ENCODE results near the gene ALAS1.
A peak's percentile ranks its signal among the peaks of the same experiment; 100 is the strongest.
"Not testable (repeated sequence)": the region's sequence is repeated elsewhere in the genome, so short reads cannot be mapped to it uniquely, and the experiment has no call there.

The ALAS1 gene

DNA sequence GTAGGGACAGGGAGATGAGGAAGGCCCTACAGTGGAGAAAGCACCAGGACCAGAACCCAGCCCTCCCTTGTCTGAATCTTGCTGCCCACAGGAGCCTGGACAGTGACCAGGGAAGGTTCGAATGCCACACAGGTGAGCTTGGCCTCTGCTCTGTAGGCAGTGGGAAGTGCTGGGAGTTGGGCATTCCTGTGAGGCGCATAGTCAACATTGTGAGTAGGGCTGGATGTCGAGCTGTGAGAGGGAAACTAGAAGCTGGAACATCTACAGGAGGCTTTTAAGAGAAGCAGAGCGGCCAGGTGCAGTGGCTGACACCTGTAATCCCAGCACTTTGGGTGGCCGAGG is 20.3 kb upstream of the ALAS1 start:
- DNase-seq, result no peak

- not testable (repeated sequence) for DNase-seq
Measured at GRCh38 chr3:52178126-52178525, 19.8 kb upstream of the ALAS1 start.

DNA sequence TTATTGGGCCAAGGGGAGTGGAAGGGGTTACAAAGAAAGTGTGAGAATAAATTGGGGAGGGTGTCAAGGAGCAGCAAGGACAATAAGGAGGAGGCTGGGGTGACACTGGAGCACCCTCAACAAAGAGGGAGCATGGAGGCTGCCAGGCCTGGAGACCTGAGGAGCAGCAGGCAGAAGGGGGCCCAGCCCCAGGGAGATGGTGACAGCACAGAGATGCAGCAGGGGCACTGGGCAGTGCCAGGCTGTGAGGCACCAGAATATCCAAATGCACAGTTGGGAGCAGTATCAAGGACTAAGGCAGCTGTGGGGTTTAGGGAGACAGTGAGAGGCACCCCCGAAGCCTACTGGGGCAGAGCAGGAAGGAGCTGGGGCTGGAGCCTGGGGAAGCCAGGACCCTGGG is 19.4 kb upstream of the ALAS1 start:
- DNase-seq, result no peak

GRCh38 chr3:52181543-52181942 is 16.4 kb upstream of the ALAS1 start:
- DNase-seq, result peak; percentile 29

DNA sequence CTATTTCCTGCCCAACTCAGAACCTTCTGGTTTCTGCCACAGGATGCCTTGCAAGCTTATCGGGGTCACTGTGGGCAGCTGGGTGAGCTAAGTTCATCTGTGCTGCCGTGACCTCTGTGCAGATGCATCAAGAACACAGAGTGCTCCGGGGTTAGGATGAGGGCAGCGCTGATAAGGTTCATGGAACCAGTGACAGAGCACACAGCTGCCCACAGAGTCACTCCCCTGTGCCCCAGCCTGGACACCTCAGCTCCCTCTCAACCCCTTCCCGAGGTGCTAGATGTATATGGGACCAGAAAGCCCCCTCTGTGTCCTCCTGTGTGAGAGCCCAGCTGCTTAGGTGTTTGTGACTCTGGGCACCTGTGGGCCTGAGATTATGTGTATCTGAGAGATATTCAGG is 15.8 kb upstream of the ALAS1 start:
- DNase-seq, result no peak

DNA sequence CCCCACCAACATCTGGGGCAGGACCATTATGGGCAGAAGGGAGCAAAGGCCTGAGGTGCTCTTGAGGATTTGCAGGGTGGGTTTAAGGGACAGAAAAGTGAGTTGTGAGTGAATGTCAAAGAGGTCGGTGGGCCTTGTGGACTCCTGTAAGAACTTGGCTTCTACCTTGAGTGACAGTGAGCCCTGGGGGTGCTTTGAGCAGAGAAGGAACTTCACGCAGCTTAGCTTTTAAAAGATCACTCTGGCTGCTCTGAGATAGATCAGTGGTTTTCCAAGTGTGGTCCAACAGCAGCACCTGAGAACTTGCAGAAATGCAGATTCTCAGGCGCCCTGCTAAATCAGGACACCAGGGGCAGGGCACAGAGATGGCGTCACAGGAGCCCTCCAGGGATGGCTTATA is 15.3 kb upstream of the ALAS1 start:
- DNase-seq, result no peak

GRCh38 chr3:52183786-52184445 is 14.0 kb upstream of the ALAS1 start:
- no peak for DNase-seq

DNA sequence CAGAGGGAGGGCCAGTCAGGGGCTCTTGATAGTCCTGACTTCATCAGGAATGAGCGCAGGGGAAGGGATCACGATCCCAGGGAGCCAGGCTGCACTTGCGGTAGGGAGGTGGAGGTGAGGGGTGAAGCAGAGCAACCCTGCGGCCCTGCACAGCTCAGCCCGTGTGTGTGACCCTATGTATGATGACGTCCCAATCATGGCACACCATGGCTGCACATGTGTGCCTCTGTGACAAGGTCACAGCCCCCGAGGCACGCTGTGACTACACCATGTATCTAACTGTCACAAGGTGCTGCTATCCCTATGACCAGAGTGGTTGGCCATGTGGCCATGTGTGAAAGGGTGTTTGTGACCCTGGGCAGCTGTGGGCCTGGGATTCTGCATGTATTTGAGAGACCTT is 13.3 kb upstream of the ALAS1 start:
- no peak for DNase-seq

GRCh38 chr3:52185311-52185710 is 12.6 kb upstream of the ALAS1 start:
- DNase-seq, result no peak

DNA sequence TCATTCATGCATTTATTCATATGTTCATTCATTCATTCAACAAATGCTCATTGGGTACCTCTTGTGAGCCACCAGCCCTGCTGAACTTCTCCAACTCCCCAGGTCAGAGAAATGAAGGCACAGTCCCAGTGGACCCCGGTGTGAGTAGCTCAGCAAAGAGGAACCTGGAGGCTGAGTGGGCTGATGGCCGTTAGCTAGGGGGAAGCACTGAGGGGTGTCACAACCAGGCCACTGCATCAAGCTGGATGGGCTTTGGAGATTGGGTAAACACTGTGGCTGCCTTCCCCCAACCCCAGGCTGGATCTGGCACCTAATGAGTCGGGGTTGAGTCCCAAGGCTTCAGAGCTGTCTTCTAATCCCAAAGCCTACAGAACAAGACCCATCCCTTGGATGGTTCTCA is 12.1 kb upstream of the ALAS1 start:
- DNase-seq, result no peak

DNA sequence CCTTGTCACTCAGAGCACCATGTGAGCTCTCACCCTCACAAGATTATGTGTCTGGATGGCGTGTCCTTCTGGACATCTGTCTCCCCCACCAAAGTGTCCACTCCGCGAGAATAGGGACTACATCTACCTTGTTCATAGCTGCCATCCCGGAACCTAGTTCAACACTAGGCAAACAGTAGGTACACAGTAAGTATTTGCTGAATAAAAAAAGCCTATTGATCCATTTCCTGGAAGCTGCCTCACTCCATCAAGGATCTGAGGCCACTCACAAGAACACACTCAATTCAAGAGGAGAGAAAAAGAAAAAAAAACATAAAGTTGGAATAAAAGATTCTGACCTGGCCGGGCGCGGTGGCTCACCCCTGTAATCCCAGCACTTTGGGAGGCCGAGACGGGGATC is 11.2 kb upstream of the ALAS1 start:
- no peak for DNase-seq

DNA sequence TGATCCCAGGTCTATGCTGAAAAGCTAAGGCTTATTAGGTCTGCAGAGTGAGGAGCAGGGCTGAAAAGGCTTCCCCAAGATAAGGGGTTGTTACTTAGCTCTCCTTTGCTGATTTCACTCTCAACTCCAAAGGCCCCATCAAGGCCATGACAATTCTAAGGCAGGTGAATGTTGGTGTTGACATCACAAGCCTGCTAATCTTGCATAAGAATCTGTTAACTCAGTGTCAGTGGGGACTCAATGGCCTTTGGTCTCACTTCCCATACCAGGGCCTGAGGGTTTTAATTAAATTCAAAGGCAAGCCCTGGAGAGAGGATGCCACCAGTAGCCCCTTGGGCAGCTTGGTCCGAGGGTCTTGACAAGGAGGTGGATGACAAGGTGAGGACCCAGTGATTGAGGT is 9.4 kb upstream of the ALAS1 start:
- DNase-seq, result no peak

DNA sequence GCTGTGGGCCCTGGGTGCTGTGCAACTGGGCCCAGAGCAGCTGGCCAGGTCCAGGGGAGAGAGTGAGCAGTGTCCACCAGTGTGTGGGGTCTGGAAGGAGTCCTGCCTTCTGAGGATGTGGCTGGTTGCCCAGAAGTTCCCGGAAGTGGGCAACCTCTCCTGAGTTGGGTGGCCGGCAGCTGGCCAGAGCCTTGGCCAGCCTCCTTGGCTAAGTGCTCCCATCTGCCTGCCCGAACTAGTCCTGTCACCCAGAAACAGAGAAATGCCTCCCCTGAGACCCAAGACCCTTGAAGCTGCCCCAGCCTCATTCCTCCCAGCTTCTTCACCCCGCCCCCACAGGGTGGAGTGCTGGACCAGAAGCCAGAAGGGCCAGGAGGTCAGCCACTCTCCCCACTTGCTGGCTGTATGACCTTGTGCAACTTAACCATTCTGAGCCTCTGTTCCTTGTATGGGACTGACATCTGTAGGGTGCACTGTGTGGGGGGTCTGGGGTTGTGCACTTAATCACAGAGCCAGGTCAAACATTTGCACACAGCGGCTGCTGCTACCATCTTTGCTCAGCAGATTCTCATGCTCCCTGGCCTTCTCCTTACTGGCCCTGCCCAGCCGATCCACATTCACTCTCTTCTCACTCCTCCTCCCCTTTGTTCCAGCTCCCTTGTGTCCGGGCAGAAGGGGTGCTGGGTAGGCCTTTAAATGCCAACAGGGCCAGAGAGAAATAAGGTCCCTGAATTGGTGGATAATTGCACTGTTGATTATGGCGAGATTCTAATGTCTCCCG is 7.5 kb upstream of the ALAS1 start:
- peak; percentile 24 for DNase-seq

GRCh38 chr3:52191663-52192062 is 6.3 kb upstream of the ALAS1 start:
- no peak for DNase-seq

DNA sequence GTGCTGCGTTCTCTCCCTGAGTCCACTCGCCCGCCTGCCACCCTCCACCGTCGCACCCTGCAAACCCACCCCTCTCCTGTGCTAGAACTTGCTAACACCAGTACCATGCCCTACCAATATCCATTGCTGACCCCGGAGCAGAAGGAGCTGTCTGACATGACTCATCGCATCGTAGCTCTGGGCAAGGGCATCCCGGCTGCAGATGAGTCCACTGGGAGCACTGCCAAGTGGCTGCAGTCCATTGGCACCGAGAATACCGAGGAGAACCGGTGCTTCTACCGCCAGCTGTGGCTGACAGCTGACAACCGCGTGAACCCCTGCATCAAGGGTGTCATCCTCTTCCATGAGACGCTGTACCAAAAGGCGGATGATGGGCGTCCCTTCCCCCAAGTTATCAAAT is 4.9 kb upstream of the ALAS1 start:
- DNase-seq, result no peak

GRCh38 chr3:52194485-52195290 is 3.3 kb upstream of the ALAS1 start:
- no peak for DNase-seq

DNA sequence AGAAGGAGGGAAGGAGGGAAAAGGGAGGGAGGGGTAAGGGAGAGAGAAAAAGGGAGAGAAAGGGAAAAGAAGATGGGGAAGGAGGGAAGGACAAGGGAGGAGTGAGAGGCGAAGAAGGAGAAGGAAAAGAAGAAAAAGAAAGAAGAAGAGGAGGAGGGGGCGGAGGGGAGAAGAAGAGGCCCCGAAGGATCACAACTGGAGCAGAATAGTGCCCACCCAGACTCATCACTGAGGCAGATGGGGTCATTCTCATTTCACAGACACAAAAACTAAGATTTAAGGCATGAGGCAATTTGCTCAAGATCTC is 2.7 kb upstream of the ALAS1 start:
- DNase-seq, result no peak

GRCh38 chr3:52195823-52196331 is 2.1 kb upstream of the ALAS1 start:
- peak; percentile 22 for DNase-seq

GRCh38 chr3:52196977-52197376 is 983 bp upstream of the ALAS1 start:
- no peak for DNase-seq

DNA sequence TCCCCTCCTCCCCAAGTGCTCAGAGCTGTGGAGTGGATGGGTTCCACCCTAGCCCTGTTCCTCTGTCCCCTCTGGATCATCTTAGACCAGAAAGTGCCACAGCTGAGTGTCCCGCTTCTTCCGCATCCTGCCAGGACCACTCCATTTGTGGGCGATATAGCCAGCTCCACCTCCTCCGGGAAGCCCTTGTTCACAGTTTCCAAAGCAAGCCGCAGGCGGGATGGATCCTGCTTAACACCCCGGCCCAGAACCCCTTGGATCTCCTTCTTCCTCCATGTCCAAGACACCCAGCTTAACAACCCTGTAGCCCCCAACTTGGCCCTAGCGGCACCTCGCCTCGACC is 490 bp upstream of the ALAS1 start:
- no peak for DNase-seq

GRCh38 chr3:52198643-52199608 is 966 bp downstream of the ALAS1 start:
- DNase-seq, result no peak

DNA sequence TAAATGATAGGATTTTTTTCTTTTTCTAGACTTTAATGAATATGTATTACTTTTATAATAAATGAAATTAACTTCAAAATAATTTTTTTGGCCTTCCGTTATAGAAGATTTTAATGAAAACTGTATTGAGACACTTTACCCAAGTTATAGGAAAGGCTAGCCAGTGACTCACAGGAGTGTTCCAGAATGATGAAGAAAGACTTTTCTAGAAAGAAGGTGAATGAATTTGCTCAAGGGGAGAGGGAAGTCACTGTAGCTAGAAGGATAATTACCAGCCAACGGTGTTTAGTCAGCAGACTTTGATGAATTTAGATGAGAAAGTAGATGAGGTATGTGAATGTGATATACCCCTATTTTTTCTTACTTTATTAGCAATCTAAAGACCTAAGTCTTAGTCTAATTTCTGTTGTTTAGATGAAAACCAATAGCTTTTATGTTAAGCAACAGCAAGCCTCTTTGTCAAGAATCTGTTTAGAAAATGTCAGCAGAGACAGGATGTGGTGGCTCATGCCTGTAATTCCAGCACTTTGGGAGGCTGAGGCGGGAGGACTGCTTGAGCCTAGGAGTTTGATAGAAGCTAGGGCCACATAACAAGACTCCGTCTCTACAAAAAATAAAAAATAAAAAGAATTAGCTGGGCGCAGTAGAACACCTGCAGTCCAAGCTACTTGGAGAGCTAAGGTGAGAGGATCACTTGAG is 3.2 kb downstream of the ALAS1 start:
- DNase-seq, result no peak
